ENCODE measurements around the gene LIN28A. TPM values are rescaled to one million over a fixed set of nuclear protein-coding genes. Genes with fewer than 3 reads are reported as not detected.

The LIN28A gene, protein sequence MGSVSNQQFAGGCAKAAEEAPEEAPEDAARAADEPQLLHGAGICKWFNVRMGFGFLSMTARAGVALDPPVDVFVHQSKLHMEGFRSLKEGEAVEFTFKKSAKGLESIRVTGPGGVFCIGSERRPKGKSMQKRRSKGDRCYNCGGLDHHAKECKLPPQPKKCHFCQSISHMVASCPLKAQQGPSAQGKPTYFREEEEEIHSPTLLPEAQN
- total RNA-seq, result not detected in 2 replicates

DNA sequence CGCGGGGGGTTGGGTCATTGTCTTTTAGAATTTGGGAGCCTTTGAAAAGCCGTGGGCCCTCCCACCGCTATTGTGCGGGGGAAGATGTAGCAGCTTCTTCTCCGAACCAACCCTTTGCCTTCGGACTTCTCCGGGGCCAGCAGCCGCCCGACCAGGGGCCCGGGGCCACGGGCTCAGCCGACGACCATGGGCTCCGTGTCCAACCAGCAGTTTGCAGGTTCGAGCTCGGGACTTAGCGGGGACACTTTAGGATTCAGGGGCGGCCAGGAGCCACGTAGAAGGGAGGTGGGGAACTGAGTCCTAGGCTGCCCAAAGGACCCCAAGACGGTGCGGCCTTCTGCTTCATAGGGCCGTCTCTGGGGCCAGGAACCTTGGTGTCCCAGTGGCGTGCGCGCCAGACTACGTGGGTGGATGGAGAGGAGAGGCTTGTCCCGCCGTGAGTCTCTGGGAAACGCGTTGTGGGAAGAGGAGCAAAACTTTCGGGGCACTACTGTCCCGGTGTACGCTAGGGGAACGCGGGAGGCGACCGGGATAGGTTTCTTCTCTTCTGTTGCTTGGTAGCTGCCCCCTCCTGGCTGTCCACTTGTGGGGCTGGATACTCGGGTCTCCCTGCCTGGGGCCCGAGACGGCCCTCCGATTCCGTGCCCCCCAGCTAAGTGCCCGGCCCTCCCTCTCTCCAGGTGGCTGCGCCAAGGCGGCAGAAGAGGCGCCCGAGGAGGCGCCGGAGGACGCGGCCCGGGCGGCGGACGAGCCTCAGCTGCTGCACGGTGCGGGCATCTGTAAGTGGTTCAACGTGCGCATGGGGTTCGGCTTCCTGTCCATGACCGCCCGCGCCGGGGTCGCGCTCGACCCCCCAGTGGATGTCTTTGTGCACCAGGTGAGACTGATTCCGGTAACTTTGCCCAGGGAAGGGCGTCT is at the start of gene LIN28A:
LIN28A (plus strand) TSS at position 112 of the 918 bp plus-strand sequence; CDS start at position 187, 75 bp downstream.

DNA sequence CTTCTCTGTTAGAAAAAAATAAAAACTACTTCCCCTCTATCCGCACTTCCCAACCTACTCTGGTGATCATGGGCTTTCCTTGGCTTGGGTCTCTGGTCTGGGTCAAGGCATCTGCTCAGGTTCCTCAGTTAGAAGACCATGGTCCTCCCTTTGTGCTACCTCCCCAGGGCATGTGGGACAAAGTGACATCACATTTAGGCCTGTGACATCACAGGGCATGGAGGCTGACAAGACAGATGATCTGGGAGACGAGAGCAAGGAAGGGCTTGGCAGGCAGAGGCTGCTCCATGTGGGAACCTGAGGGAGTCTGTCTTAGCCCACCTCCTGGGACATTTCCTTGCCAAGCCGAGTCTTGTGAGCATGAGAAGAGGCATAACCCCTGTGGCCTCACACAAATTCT is 38.0 kb upstream of the LIN28A start, which contains the start of gene ZNF683:
ZNF683 (minus strand) TSS at position 140 of the 400 bp plus-strand sequence. CDS start 4,179 bp downstream, outside the sequence.

DNA sequence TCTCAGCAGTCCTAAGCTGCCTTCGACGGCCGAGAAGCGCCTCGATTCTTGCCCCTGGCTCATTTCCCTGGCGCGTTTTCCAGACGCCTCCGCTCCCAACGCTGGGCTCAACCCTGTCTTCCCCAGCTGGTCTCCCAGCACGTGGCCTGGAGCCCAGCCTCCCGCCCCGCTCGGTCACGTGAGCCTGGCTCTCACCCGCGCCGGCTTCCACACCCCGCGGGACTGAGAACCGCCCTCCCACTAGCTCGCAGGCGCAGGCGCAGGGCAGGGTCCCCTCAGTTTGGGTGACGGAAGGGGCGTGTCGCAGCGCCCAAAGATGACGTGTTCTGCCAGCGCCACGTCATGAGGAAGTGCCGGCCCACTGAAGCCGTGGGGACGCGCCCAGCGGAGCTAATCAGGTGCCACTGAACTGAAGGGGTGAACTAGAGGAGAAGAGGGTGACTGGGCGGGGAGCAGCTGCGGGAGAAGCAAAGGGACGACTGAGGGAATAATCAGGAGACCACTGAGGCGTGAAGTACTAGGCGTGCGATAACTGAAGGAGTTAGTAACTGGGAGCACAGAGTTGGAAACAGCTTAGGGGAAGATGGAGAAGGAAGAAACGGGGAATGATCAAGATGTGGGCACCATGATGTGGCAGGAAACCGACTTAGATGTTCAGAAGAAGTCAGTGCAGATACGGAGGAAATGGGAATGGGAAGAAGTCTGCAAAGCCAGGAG is 21.5 kb downstream of the LIN28A start, which contains the start of gene DHDDS:
DHDDS (plus strand) TSS at position 343 of the 717 bp plus-strand sequence. CDS start 625 bp downstream, outside the sequence.

DNA sequence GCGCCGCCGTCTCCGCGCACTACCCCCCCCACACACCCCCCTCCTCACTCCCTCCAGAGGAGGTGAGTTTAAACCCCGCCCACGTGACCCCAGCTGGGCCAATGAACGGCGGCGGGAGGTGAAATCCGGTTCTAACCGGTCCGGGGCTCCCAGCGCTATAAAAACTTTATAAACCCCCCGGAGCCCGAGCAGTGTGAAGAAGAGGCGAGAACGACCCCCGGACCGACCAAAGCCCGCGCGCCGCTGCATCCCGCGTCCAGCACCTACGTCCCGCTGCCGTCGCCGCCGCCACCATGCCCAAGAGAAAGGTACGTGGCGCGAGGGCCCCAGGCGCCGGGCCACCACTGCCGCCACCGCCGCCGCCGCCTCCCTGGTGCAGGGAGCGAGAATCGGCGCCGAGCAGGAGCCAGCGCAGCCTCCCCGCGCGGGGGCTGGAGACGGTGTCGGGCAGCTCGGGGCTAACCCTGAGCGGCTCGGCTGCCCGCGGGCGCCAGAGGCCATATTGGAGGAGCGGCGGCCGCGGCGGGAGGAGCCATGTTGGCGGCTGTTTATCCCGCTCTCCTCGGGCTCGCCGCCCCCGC is 61.8 kb downstream of the LIN28A start, which contains the start of gene HMGN2:
HMGN2 (plus strand) TSS at position 121 of the 581 bp plus-strand sequence; CDS start at position 294, 173 bp downstream.

Other genes starting within 250 kb of the LIN28A start
- gene C1orf232, start 241.9 kb upstream of the LIN28A start, total RNA-seq, result not detected in 2 replicates
- 17.2 and 21.5 TPM in 2 replicates for gene ZNF593, start 240.9 kb upstream of the LIN28A start, total RNA-seq
- 0.11 TPM in 1 of 2 replicates, not detected in the other for gene ZNF593OS, start 239.0 kb upstream of the LIN28A start, total RNA-seq
- not detected in 2 replicates for gene CNKSR1, start 233.3 kb upstream of the LIN28A start, total RNA-seq
- gene CATSPER4, start 220.2 kb upstream of the LIN28A start, total RNA-seq, result not detected in 2 replicates
- gene CEP85, start 176.6 kb upstream of the LIN28A start, total RNA-seq, result 4.4 and 4.9 TPM in 2 replicates
- 12.2 and 18.2 TPM in 2 replicates for gene SH3BGRL3, start 130.7 kb upstream of the LIN28A start, total RNA-seq
- gene UBXN11, start 104.2 kb upstream of the LIN28A start, total RNA-seq, result 1.2 and 1.7 TPM in 2 replicates
- gene CD52, start 92.9 kb upstream of the LIN28A start, total RNA-seq, result not detected in 2 replicates
- gene CRYBG2, start 56.7 kb upstream of the LIN28A start, total RNA-seq, result 0.26 and 0.33 TPM in 2 replicates
- gene ZNF683, start 38.1 kb upstream of the LIN28A start, total RNA-seq, result not detected in 2 replicates
- 23.3 and 23.4 TPM in 2 replicates for gene DHDDS, start 21.5 kb downstream of the LIN28A start, total RNA-seq
- gene HMGN2, start 61.6 kb downstream of the LIN28A start, total RNA-seq, result 87.6 and 147 TPM in 2 replicates
- gene RPS6KA1, start 118.9 kb downstream of the LIN28A start, total RNA-seq, result 13.5 and 15.0 TPM in 2 replicates

Data from dermis lymphatic vessel endothelial cell (primary cell).